NCI-H128 (cell line): ENCODE measurements around the gene TAS2R40.
"Not testable (repeated sequence)": the region's sequence is repeated elsewhere in the genome, so short reads cannot be mapped to it uniquely, and the experiment has no call there.

Source experiments
- DNase-seq: peaks from one replicate; lab custom pipeline; 2025; ENCODE audit not compliant: unreplicated experiment; lab: John Stamatoyannopoulos, UW

The TAS2R40 gene

GRCh38 chr7:143221737-143222136, at the start of gene TAS2R40:
Gene TAS2R40 (plus strand): TSS chr7:143222037. CDS start chr7:143222079, 42 bp downstream.
- DNase-seq: no peak

- no peak for DNase-seq
These were observed 49.5 kb upstream of the TAS2R40 start for GRCh38 chr7:143172354-143172753.

- DNase-seq: no peak
These were observed 45.7 kb upstream of the TAS2R40 start for GRCh38 chr7:143176128-143176527.

- DNase-seq: no peak
These were observed 44.3 kb upstream of the TAS2R40 start for GRCh38 chr7:143177374-143178119.

GRCh38 chr7:143180771-143181170, 41.1 kb upstream of the TAS2R40 start:
- DNase-seq: not testable (repeated sequence)

- no peak for DNase-seq
These were observed 40.5 kb upstream of the TAS2R40 start for GRCh38 chr7:143181349-143181748.

- no peak for DNase-seq
These were observed 38.8 kb upstream of the TAS2R40 start, which contains the start of gene TAS2R39 for GRCh38 chr7:143183024-143183423. Gene TAS2R39 (plus strand): TSS chr7:143183419. CDS start chr7:143183419, 0 bp downstream.

- DNase-seq: no peak
These were observed 36.3 kb upstream of the TAS2R40 start for GRCh38 chr7:143185551-143185950.

GRCh38 chr7:143188994-143189393, 32.8 kb upstream of the TAS2R40 start:
- no peak for DNase-seq

- no peak for DNase-seq
These were observed 28.0 kb upstream of the TAS2R40 start for GRCh38 chr7:143193880-143194279.

GRCh38 chr7:143199040-143199439, 22.8 kb upstream of the TAS2R40 start:
- no peak for DNase-seq

- no peak for DNase-seq
These were observed 19.7 kb upstream of the TAS2R40 start for GRCh38 chr7:143202161-143202560.

GRCh38 chr7:143203386-143203785, 18.5 kb upstream of the TAS2R40 start:
- DNase-seq: no peak

- DNase-seq: no peak
These were observed 16.1 kb upstream of the TAS2R40 start for GRCh38 chr7:143205560-143206293.

GRCh38 chr7:143210541-143210940, 11.3 kb upstream of the TAS2R40 start:
- DNase-seq: no peak

- DNase-seq: not testable (repeated sequence)
These were observed 8.4 kb upstream of the TAS2R40 start for GRCh38 chr7:143213478-143213877.

GRCh38 chr7:143214789-143215679, 6.8 kb upstream of the TAS2R40 start:
- peak; percentile 45 for DNase-seq

GRCh38 chr7:143216151-143216550, 5.7 kb upstream of the TAS2R40 start:
- no peak for DNase-seq

- DNase-seq: no peak
These were observed 5.2 kb upstream of the TAS2R40 start for GRCh38 chr7:143216686-143217085.

GRCh38 chr7:143217806-143218205, 4.0 kb upstream of the TAS2R40 start:
- no peak for DNase-seq

GRCh38 chr7:143221286-143221685, 551 bp upstream of the TAS2R40 start:
- DNase-seq: no peak
